Epithelial cell of alveolus of lung (primary cell): Measurements from ENCODE around the gene UBA6. TPM values are rescaled to one million over a fixed set of nuclear protein-coding genes. Genes with fewer than 3 reads are reported as not detected.

Source experiments
- total RNA-seq: library from RNA; depleted of rRNA; stranded (reverse); fragments of >200 nt; gene quantifications from 2 replicates; pipeline ENCODE4 v1.2.1, GENCODE V29; 2015

The UBA6 gene
- 16.1 and 70.3 TPM in 2 replicates for total RNA-seq

GRCh38 chr4:67700738-67701516 is at the start of gene UBA6:
Gene UBA6, minus strand, starts transcription at chr4:67701155. Its CDS starts 36 bp downstream, at chr4:67701119.

Other genes starting within 250 kb of the UBA6 start
- gene CENPC, start 155.7 kb downstream of the UBA6 start, total RNA-seq = 5.4 and 12.8 TPM in 2 replicates
- gene STAP1, start 142.4 kb downstream of the UBA6 start, total RNA-seq = not detected in 2 replicates
- not detected in 2 replicates for gene GNRHR, start 53.2 kb upstream of the UBA6 start, total RNA-seq
- not detected in 2 replicates for gene TMPRSS11D, start 182.8 kb upstream of the UBA6 start, total RNA-seq